HEK293 (cell line): ENCODE measurements around the gene SPEF1.

ENCODE experiments used
- CTCF ChIA-PET: fragments of 350-600 bp; formaldehyde crosslinking; extraction: SDS; loops from one replicate; lab custom pipeline; 2021; ENCODE audit warnings: antibody characterized with exemption; lab: Yijun Ruan, JAX
- POLR2A ChIA-PET: fragments of 300-600 bp; formaldehyde crosslinking; extraction: SDS; loops from one replicate; lab custom pipeline; 2020; ENCODE audit warnings: antibody characterized with exemption, inconsistent platforms; lab: Yijun Ruan, JAX
- H3K27ac ChIP-seq: fragments of 200-500 bp; sonication (Bioruptor generic); 2 replicates; pipeline ENCODE4 v1.5.1; 2014; ENCODE audit warnings: low read depth, low read length, control low read depth, inconsistent platforms; ENCODE audit errors: extremely low read depth
- H3K36me3 ChIP-seq, 2 experiments: fragments of 200-500 bp in 1 of 2; sonication (Bioruptor generic) in 1 of 2; 1 replicate in 1 of 2; 2 replicates in 1 of 2; pipeline ENCODE4 v1.5.1; 2014 to 2017; ENCODE audit warnings: inconsistent platforms in 2 of 2, low read length in 2 of 2; ENCODE audit not compliant: control insufficient read depth in 2 of 2, insufficient read depth in 1 of 2
- H3K4me1 ChIP-seq: fragments of 200-500 bp; sonication (Bioruptor generic); 2 replicates; pipeline ENCODE4 v1.5.1; 2014; ENCODE audit warnings: mild to moderate bottlenecking, low read length, inconsistent platforms; ENCODE audit not compliant: control insufficient read depth, insufficient read depth
- H3K4me3 ChIP-seq: 2 replicates; pipeline ENCODE4 v1.5.1; 2011; ENCODE audit warnings: low read depth, mild to moderate bottlenecking, control low read depth, low read length, moderate library complexity
- H3K9me3 ChIP-seq: fragments of 200-500 bp; sonication (Bioruptor generic); 2 replicates; pipeline ENCODE4 v1.5.1; 2014; ENCODE audit warnings: low read depth, low read length, inconsistent platforms; ENCODE audit not compliant: control insufficient read depth, insufficient read depth
- CTCF ChIP-seq: fragments of 450-650 bp; formaldehyde crosslinking; IDR thresholded peaks from 2 replicates; pipeline ENCODE4 v1.5.1; 2016; ENCODE audit warnings: missing biosample characterization, missing genetic modification characterization
- GLIS1 ChIP-seq: fragments of 450-650 bp; formaldehyde crosslinking; IDR thresholded peaks from 2 replicates; pipeline ENCODE4 v1.5.1; 2016; ENCODE audit warnings: missing biosample characterization, missing genetic modification characterization
- GLIS2 ChIP-seq: fragments of 450-650 bp; formaldehyde crosslinking; IDR thresholded peaks from 2 replicates; pipeline ENCODE4 v1.5.1; 2016; ENCODE audit warnings: missing biosample characterization, missing genetic modification characterization
- KLF1 ChIP-seq: fragments of 450-650 bp; formaldehyde crosslinking; IDR thresholded peaks from 2 replicates; pipeline ENCODE4 v1.5.1; 2016; ENCODE audit warnings: missing biosample characterization, missing genetic modification characterization
- PRDM1 ChIP-seq: fragments of 450-650 bp; formaldehyde crosslinking; IDR thresholded peaks from 2 replicates; pipeline ENCODE4; 2016; ENCODE audit warnings: missing biosample characterization, missing genetic modification characterization
- REST ChIP-seq: fragments of 450-650 bp; formaldehyde crosslinking; IDR thresholded peaks from 2 replicates; pipeline ENCODE4 v1.5.1; 2016; ENCODE audit warnings: missing biosample characterization, missing genetic modification characterization
- SP3 ChIP-seq: fragments of 450-650 bp; formaldehyde crosslinking; IDR thresholded peaks from 2 replicates; pipeline ENCODE4 v1.5.1; 2016; ENCODE audit warnings: missing biosample characterization, missing genetic modification characterization
- YY2 ChIP-seq: fragments of 450-650 bp; formaldehyde crosslinking; IDR thresholded peaks from 2 replicates; pipeline ENCODE4 v1.5.1; 2016; ENCODE audit warnings: missing biosample characterization, missing genetic modification characterization
- ZBTB17 ChIP-seq: fragments of 450-650 bp; formaldehyde crosslinking; IDR thresholded peaks from 2 replicates; pipeline ENCODE4 v1.5.1; 2016; ENCODE audit warnings: missing biosample characterization, missing genetic modification characterization
- ZBTB20 ChIP-seq: fragments of 450-650 bp; formaldehyde crosslinking; IDR thresholded peaks from 2 replicates; pipeline ENCODE4 v1.5.1; 2016; ENCODE audit warnings: missing biosample characterization, missing genetic modification characterization
- ZBTB26 ChIP-seq: fragments of 450-650 bp; formaldehyde crosslinking; optimal IDR thresholded peaks from 2 replicates; pipeline ENCODE3; 2016; ENCODE audit warnings: missing biosample characterization, mild to moderate bottlenecking, missing genetic modification characterization
- ZBTB8A ChIP-seq: fragments of 450-650 bp; formaldehyde crosslinking; IDR thresholded peaks from 2 replicates; pipeline ENCODE4 v1.5.1; 2016; ENCODE audit warnings: missing biosample characterization, missing genetic modification characterization
- ZFP41 ChIP-seq: fragments of 450-650 bp; formaldehyde crosslinking; IDR thresholded peaks from 2 replicates; pipeline ENCODE4 v1.5.1; 2016; ENCODE audit warnings: missing biosample characterization, missing genetic modification characterization, borderline replicate concordance
- ZNF2 ChIP-seq: fragments of 450-650 bp; formaldehyde crosslinking; IDR thresholded peaks from 2 replicates; pipeline ENCODE4 v1.5.1; 2016; ENCODE audit warnings: missing biosample characterization, missing genetic modification characterization
- ZNF24 ChIP-seq: fragments of 450-650 bp; formaldehyde crosslinking; IDR thresholded peaks from 2 replicates; pipeline ENCODE4 v1.5.1; 2016; ENCODE audit warnings: missing biosample characterization, missing genetic modification characterization
- ZNF248 ChIP-seq: fragments of 450-650 bp; formaldehyde crosslinking; IDR thresholded peaks from 2 replicates; pipeline ENCODE4 v1.5.1; 2017; ENCODE audit warnings: missing biosample characterization, missing genetic modification characterization
- ZNF302 ChIP-seq: fragments of 450-650 bp; formaldehyde crosslinking; IDR thresholded peaks from 2 replicates; pipeline ENCODE4 v1.5.1; 2016; ENCODE audit warnings: missing biosample characterization, missing genetic modification characterization, low read depth
- ZNF311 ChIP-seq: fragments of 450-650 bp; formaldehyde crosslinking; IDR thresholded peaks from 2 replicates; pipeline ENCODE4 v1.5.1; 2017; ENCODE audit warnings: missing biosample characterization, missing genetic modification characterization, borderline replicate concordance
- ZNF335 ChIP-seq: fragments of 450-650 bp; formaldehyde crosslinking; conservative IDR thresholded peaks from 2 replicates; pipeline ENCODE4 v1.5.1; 2016; ENCODE audit warnings: missing biosample characterization, missing genetic modification characterization
- ZNF514 ChIP-seq: fragments of 450-650 bp; formaldehyde crosslinking; IDR thresholded peaks from 2 replicates; pipeline ENCODE4 v1.5.1; 2016; ENCODE audit warnings: missing biosample characterization, missing genetic modification characterization
- ZNF555 ChIP-seq: fragments of 450-650 bp; formaldehyde crosslinking; conservative IDR thresholded peaks from 2 replicates; pipeline ENCODE4 v1.5.1; 2017; ENCODE audit warnings: missing biosample characterization, mild to moderate bottlenecking, missing genetic modification characterization, inconsistent platforms
- ZNF560 ChIP-seq: fragments of 450-650 bp; formaldehyde crosslinking; IDR thresholded peaks from 2 replicates; pipeline ENCODE4 v1.5.1; 2017; ENCODE audit warnings: missing biosample characterization, missing genetic modification characterization, borderline replicate concordance
- ZNF571 ChIP-seq: fragments of 450-650 bp; formaldehyde crosslinking; IDR thresholded peaks from 2 replicates; pipeline ENCODE4 v1.5.0; 2017; ENCODE audit warnings: missing biosample characterization, missing genetic modification characterization
- ZNF639 ChIP-seq: fragments of 450-650 bp; formaldehyde crosslinking; IDR thresholded peaks from 2 replicates; pipeline ENCODE4 v1.5.1; 2016; ENCODE audit warnings: missing biosample characterization, missing genetic modification characterization
- ZNF701 ChIP-seq: fragments of 450-650 bp; formaldehyde crosslinking; IDR thresholded peaks from 2 replicates; pipeline ENCODE4 v1.5.1; 2016; ENCODE audit warnings: missing biosample characterization, missing genetic modification characterization
- ZNF747 ChIP-seq: fragments of 450-650 bp; formaldehyde crosslinking; IDR thresholded peaks from 2 replicates; pipeline ENCODE4 v1.5.1; 2016; ENCODE audit warnings: missing biosample characterization, missing genetic modification characterization

The SPEF1 gene

GRCh38 chr20:3786665-3787323, 5.5 kb upstream of the SPEF1 start, which contains the start of gene CENPB (continued):
- TF ChIP-seq REST (tag by site-specific recombination) (peak; percentile 86), GLIS1 (tag by site-specific recombination) (no peak), CTCF (peak; percentile 42; the same call in 1 of the 2 replicates), ZNF560 (no peak), KLF1 (tag by site-specific recombination) (no peak), ZNF302 (no peak), ZBTB8A (tag by site-specific recombination) (0 out of 2 replicates have a peak, but pooled peaks have one; percentile 17), ZBTB17 (no peak), ZNF24 (tag by site-specific recombination) (no peak)

GRCh38 chr20:3786126-3786484, 4.9 kb upstream of the SPEF1 start:
- CTCF ChIA-PET: interaction anchor here (0.6 to 10.3 kb wide), 6 partner anchors 14 to 69 kb away, joined by 3 to 142 read pairs (median 4); partner anchors contain the start of gene AP5S1
- peak overlapping the region; percentile 49 for H3K4me3 ChIP-seq
- TF ChIP-seq ZNF571 (tag by site-specific recombination) (no peak), ZNF701 (no peak), ZFP41 (tag by site-specific recombination) (no peak), ZNF311 (tag by site-specific recombination) (no peak), ZNF2 (0 out of 2 replicates have a peak, but pooled peaks have one; percentile 29), GLIS2 (tag by site-specific recombination) (0 out of 2 replicates have a peak, but pooled peaks have one; percentile 46), SP3 (tag by site-specific recombination) (no peak), GLIS1 (tag by site-specific recombination) (peak; percentile 15; the same call in 1 of the 2 replicates), ZNF747 (tag by site-specific recombination) (no peak), ZNF335 (tag by site-specific recombination) (peak; percentile 16; the same call in 1 of the 2 replicates), ZBTB8A (tag by site-specific recombination) (peak; percentile 51), ZNF514 (tag by site-specific recombination) (no peak), YY2 (tag by site-specific recombination) (no peak), ZNF248 (no peak), ZBTB20 (peak; percentile 18; the same call in 1 of the 2 replicates), ZNF555 (tag by site-specific recombination) (no peak), PRDM1 (tag by site-specific recombination) (no peak), ZBTB26 (tag by site-specific recombination) (peak; percentile 48), ZNF639 (0 out of 2 replicates have a peak, but pooled peaks have one; percentile 25)
- peaks cover 0 to 21% of the 10 kb centered on the region in 2 experiments; a peak in 2 of 3 replicates for H3K36me3 ChIP-seq
- H3K4me1 ChIP-seq: peaks cover 17% of the 10 kb centered on the region; the same call in 1 of the 2 replicates
- H3K27ac ChIP-seq: peak overlapping the region; percentile 76; the same call in 1 of the 2 replicates
- POLR2A ChIA-PET: interaction anchor here (1.0 to 3.9 kb wide), 5 partner anchors 10 to 59 kb away, joined by 3 to 30 read pairs (median 6); partner anchors contain the start of genes AP5S1 and CDC25B
- H3K9me3 ChIP-seq: no peaks in the 10 kb centered on the region
